Endodermal cell (in vitro differentiated cells): Measurements from ENCODE around the gene KIAA1755. TPM values are rescaled to one million over a fixed set of nuclear protein-coding genes. Genes with fewer than 3 reads are reported as not detected.

ENCODE experiments used
- DNase-seq: peaks from one replicate; pipeline ENCODE4 v3.0.0-alpha.2; 2017
- H3K27ac ChIP-seq: 2 replicates; pipeline ENCODE4 v1.5.1; 2013; ENCODE audit warnings: mild to moderate bottlenecking, low read depth, low read length, moderate library complexity
- H3K27me3 ChIP-seq: 2 replicates; pipeline ENCODE4 v1.6.1; 2013; ENCODE audit warnings: mild to moderate bottlenecking, low read length, moderate library complexity; ENCODE audit not compliant: insufficient read depth, control insufficient read depth, poor library complexity, severe bottlenecking
- H3K36me3 ChIP-seq: 2 replicates; pipeline ENCODE4 v1.7.0; 2013; ENCODE audit warnings: mild to moderate bottlenecking, low read length, moderate library complexity; ENCODE audit not compliant: control insufficient read depth, insufficient read depth
- H3K4me1 ChIP-seq: one replicate; pipeline ENCODE4 v1.7.0; 2013; ENCODE audit warnings: low read length; ENCODE audit not compliant: control insufficient read depth, insufficient read depth
- H3K4me3 ChIP-seq: 2 replicates; pipeline ENCODE4 v1.5.1; 2013; ENCODE audit warnings: mild to moderate bottlenecking, low read length, moderate library complexity
- H3K9ac ChIP-seq: 2 replicates; pipeline ENCODE4 v1.6.1; 2013; ENCODE audit warnings: mild to moderate bottlenecking, low read length, moderate library complexity; ENCODE audit not compliant: poor library complexity, severe bottlenecking; ENCODE audit errors: extremely low read depth
- H3K9me3 ChIP-seq: 2 replicates; pipeline ENCODE4 v1.6.1; 2013; ENCODE audit warnings: mild to moderate bottlenecking, low read length, moderate library complexity; ENCODE audit not compliant: control insufficient read depth
- H3K27ac Mint-ChIP-seq: 2 replicates; pipeline ENCODE4 v1.8.0; 2020; ENCODE audit warnings: mixed read lengths
- H3K27me3 Mint-ChIP-seq: 2 replicates; pipeline ENCODE4 v1.8.0; 2021; ENCODE audit warnings: mild to moderate bottlenecking, mixed read lengths; ENCODE audit not compliant: insufficient read depth
- H3K36me3 Mint-ChIP-seq: 2 replicates; pipeline ENCODE4 v1.8.0; 2020; ENCODE audit warnings: low read depth, mixed read lengths
- H3K4me1 Mint-ChIP-seq: 2 replicates; pipeline ENCODE4 v1.8.0; 2020; ENCODE audit warnings: mixed read lengths
- H3K4me3 Mint-ChIP-seq: 2 replicates; pipeline ENCODE4 v1.8.0; 2020; ENCODE audit warnings: mild to moderate bottlenecking, moderate library complexity, mixed read lengths
- H3K9me3 Mint-ChIP-seq: 2 replicates; pipeline ENCODE4 v1.8.0; 2020; ENCODE audit warnings: mild to moderate bottlenecking, mixed read lengths
- WGBS, 2 experiments: methylation state at CpG; one replicate each; pipeline versions ENCODE4 v1.1.5 to v1.1.7; 2013; ENCODE audit warnings: missing lambda C conversion rate in 2 of 2, mixed read lengths in 1 of 2; ENCODE audit not compliant: insufficient coverage in 1 of 2, insufficient read length in 1 of 2; 5-methylcytosine and 5-hydroxymethylcytosine counted together
- total RNA-seq, 2 donors: library from RNA; stranded (reverse); fragmentation: NEBNext Ultra II Directional in 1 of 2; extraction: Animal tissue kit (Norgen Biotek cat#: 25700) in 1 of 2; gene quantifications; 2 replicates in 1 of 2; 3 replicates in 1 of 2; pipeline ENCODE4 v1.2.1, GENCODE V29; 2021
- TF ChIP-seq, protein P1 (sequence below): fragments of 200-600 bp; sonication (generic); conservative IDR thresholded peaks from 2 replicates; pipeline ENCODE4 v1.5.0; 2021; ENCODE audit warnings: antibody characterized with exemption, mild to moderate bottlenecking

KIAA1755 gene
- total RNA-seq, 2 donors from 2014 or later, result not detected

DNA sequence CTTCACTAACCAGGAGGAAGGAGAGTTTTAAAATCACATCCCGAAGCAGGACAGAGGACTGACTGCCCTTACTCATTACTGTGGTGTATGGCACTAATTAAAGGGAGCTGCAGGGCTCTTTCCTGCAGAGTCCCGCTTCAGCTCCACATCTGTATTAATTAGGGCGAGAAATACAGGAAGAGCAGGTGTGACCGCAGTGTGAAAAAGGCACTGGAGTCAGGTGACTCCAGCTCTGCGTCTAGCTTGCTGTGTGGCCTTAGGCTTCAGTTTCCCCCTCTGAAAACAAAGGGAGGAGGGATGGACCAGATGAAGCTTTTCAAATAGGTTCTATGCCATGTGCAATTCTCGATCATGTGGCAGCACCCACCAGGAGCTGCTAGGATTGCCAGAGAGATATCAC lies 34.0 kb downstream of the KIAA1755 start:
- H3K9ac ChIP-seq, result no peak overlapping the region
- H3K4me3 Mint-ChIP-seq, result no peak overlapping the region
- no peak overlapping the region for H3K27ac Mint-ChIP-seq
- H3K27ac ChIP-seq, result no peak overlapping the region
- no peaks in the 10 kb centered on the region for H3K36me3 ChIP-seq
- peaks cover 2% of the 10 kb centered on the region for H3K27me3 Mint-ChIP-seq
- no peaks in the 10 kb centered on the region for H3K4me1 Mint-ChIP-seq
- H3K9me3 ChIP-seq, result no peaks in the 10 kb centered on the region
- TF ChIP-seq, protein P1, sequence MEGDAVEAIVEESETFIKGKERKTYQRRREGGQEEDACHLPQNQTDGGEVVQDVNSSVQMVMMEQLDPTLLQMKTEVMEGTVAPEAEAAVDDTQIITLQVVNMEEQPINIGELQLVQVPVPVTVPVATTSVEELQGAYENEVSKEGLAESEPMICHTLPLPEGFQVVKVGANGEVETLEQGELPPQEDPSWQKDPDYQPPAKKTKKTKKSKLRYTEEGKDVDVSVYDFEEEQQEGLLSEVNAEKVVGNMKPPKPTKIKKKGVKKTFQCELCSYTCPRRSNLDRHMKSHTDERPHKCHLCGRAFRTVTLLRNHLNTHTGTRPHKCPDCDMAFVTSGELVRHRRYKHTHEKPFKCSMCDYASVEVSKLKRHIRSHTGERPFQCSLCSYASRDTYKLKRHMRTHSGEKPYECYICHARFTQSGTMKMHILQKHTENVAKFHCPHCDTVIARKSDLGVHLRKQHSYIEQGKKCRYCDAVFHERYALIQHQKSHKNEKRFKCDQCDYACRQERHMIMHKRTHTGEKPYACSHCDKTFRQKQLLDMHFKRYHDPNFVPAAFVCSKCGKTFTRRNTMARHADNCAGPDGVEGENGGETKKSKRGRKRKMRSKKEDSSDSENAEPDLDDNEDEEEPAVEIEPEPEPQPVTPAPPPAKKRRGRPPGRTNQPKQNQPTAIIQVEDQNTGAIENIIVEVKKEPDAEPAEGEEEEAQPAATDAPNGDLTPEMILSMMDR, result no peak
- WGBS, 2 experiments, result 94 to 100% methylated on average over 6 of the region's 6 CpGs
- no peaks in the 10 kb centered on the region for H3K4me1 ChIP-seq
- no peak overlapping the region for H3K4me3 ChIP-seq
- no peaks in the 10 kb centered on the region for H3K36me3 Mint-ChIP-seq
- H3K27me3 ChIP-seq, result no peaks in the 10 kb centered on the region
- no peaks in the 10 kb centered on the region for H3K9me3 Mint-ChIP-seq
- no peak for DNase-seq

DNA sequence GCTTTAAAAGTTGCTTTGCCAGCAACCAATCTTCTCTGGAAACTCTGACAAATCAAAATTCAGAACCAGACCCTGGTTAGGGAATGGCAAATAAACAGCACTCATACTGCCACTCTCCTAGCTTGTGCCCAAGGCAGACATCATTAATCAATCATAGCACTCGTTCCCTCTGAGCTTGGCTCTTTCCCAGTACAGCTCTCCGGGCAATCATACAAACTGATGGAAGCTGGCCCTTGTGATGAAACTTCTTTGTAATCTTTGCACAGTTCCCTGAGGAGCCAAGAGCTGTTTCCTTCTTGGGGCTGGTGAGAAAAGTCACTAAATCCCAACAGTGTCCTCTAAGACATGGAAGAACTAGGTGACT lies 34.7 kb downstream of the KIAA1755 start:
- H3K4me1 Mint-ChIP-seq, result no peaks in the 10 kb centered on the region
- Histone ChIP-seq H3K27ac (no peak overlapping the region), H3K27me3 (no peaks in the 10 kb centered on the region), H3K9ac (no peak overlapping the region), H3K36me3 (no peaks in the 10 kb centered on the region), H3K4me3 (no peak overlapping the region), H3K9me3 (no peaks in the 10 kb centered on the region), H3K4me1 (no peaks in the 10 kb centered on the region)
- no peaks in the 10 kb centered on the region for H3K36me3 Mint-ChIP-seq
- WGBS, 2 experiments, result 80 to 86% methylated on average over 2 of the region's 2 CpGs
- H3K27ac Mint-ChIP-seq, result no peak overlapping the region
- TF ChIP-seq, protein P1, result no peak
- peaks cover 1% of the 10 kb centered on the region for H3K27me3 Mint-ChIP-seq
- DNase-seq, result no peak
- H3K9me3 Mint-ChIP-seq, result no peaks in the 10 kb centered on the region
- no peak overlapping the region for H3K4me3 Mint-ChIP-seq

DNA sequence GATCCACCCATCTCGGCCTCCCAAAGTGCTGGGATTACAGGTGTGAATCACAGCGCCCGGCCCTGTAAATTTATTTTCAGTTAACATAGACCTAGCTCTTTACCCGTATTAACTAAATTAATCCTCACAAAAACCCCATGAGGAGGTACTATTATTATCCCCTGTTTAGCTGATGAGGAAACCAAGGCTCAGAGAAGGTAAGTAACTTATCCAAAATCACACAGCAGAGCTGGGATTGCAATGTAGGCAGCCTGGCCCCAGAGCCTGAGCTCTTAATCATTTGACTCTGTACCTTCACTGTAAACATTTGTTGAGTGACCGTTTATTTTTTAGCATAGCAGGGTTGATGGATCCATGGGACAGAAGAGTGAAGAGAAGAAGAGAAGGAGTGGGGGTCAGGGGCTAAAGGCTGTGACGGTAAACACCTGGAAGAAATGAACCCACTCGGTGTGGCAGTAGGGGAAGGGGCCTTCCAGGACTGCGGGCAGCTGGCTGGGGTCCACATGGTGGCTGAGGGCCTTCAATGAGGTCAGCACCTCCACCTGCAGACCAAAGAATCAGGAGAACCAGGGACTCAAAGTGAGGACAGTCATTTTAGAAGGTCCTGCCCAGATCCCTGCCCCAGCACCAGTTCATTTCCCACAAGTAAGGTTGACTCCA lies 35.2 kb downstream of the KIAA1755 start:
- Mint-ChIP-seq H3K36me3 (no peaks in the 10 kb centered on the region), H3K4me3 (no peak overlapping the region), H3K27ac (no peak overlapping the region), H3K27me3 (no peaks in the 10 kb centered on the region), H3K4me1 (no peaks in the 10 kb centered on the region), H3K9me3 (no peaks in the 10 kb centered on the region)
- H3K36me3 ChIP-seq, result no peaks in the 10 kb centered on the region
- no peak for DNase-seq
- TF ChIP-seq, protein P1, result no peak
- no peak overlapping the region for H3K27ac ChIP-seq
- no peaks in the 10 kb centered on the region for H3K27me3 ChIP-seq
- no peak overlapping the region for H3K9ac ChIP-seq
- no peaks in the 10 kb centered on the region for H3K4me1 ChIP-seq
- no peak overlapping the region for H3K4me3 ChIP-seq
- WGBS, 2 experiments, result 90 to 91% methylated on average over 7 to 8 of the region's 8 CpGs
- H3K9me3 ChIP-seq, result no peaks in the 10 kb centered on the region
